HepG2 (cell line): ENCODE measurements around the gene ARMC5. TPM values are rescaled to one million over a fixed set of nuclear protein-coding genes. Genes with fewer than 3 reads are reported as not detected.
"Not testable (repeated sequence)": the region's sequence is repeated elsewhere in the genome, so short reads cannot be mapped to it uniquely, and the experiment has no call there.

Experiments used
- ATAC-seq: fragments of 200-7000 bp; cut with Tn5 transposase; 3 replicates; pipeline ENCODE4 v1.9.1; 2020; ENCODE audit warnings: mild to moderate bottlenecking, moderate library complexity
- BruUV-seq: library from RNA; stranded (reverse); fragments of 400-500 nt; replicated peaks from 2 replicates; lab custom pipeline; 2021; lab: Mats Ljungman, UMichigan
- CTCF ChIA-PET: fragments of 300-600 bp; formaldehyde crosslinking; extraction: SDS; loops from one replicate; lab custom pipeline; 2021; ENCODE audit warnings: low total read pairs, inconsistent platforms, low intra/inter-chr PET ratio; lab: Yijun Ruan, JAX
- POLR2A ChIA-PET: fragments of 350-600 bp; sonication (Branson Sonifier 250); formaldehyde crosslinking; loops from one replicate; lab custom pipeline; 2020; ENCODE audit warnings: antibody characterized with exemption, inconsistent platforms; lab: Yijun Ruan, JAX
- DNase-seq: peaks from one replicate; pipeline ENCODE4 v3.0.0-alpha.2; 2015; ENCODE audit warnings: low spot score
- FAIRE-seq: peaks from 3 replicates; lab custom pipeline; 2011; peaks lifted over from hg19 to GRCh38; lab: Jason Lieb, UNC
- H2AFZ ChIP-seq: one replicate; pipeline ENCODE4 v1.6.1; 2011; ENCODE audit warnings: low read length, inconsistent platforms
- H3K27ac ChIP-seq: fragments of 300-600 bp; 3 replicates; pipeline ENCODE4 v1.8.0; 2011; ENCODE audit warnings: mixed run types, mild to moderate bottlenecking, mixed read lengths, low read length, inconsistent platforms; ENCODE audit not compliant: insufficient read depth; ENCODE audit errors: extremely low read length
- H3K27me3 ChIP-seq, 2 experiments: fragments of 200-600 bp in 1 of 2; 2 replicates in 1 of 2; 3 replicates in 1 of 2; pipeline versions ENCODE4 v1.6.0 to v1.8.0; 2011; ENCODE audit warnings: low read length in 2 of 2, mild to moderate bottlenecking in 2 of 2, moderate library complexity in 2 of 2, inconsistent platforms in 1 of 2; ENCODE audit not compliant: insufficient read depth in 2 of 2, control insufficient read depth in 1 of 2
- H3K36me3 ChIP-seq, 2 experiments: fragments of 200-600 bp in 1 of 2; replicated peaks in 1 of 2; 2 replicates in 1 of 2; 3 replicates in 1 of 2; pipeline versions ENCODE4 v1.5.1 to v1.8.0; 2011; ENCODE audit warnings: low read length in 2 of 2, inconsistent platforms in 1 of 2; ENCODE audit not compliant: insufficient read depth in 2 of 2, control insufficient read depth in 1 of 2
- H3K4me1 ChIP-seq: 2 replicates; pipeline ENCODE4 v1.5.1; 2012; ENCODE audit warnings: low read length, inconsistent platforms; ENCODE audit not compliant: insufficient read depth
- H3K4me2 ChIP-seq: 2 replicates; pipeline ENCODE4 v1.6.0; 2011; ENCODE audit warnings: low read depth, low read length, inconsistent platforms
- H3K4me3 ChIP-seq, 3 experiments: fragments of 200-600 bp in 1 of 3; sonication (generic), shearing (Covaris generic) in 1 of 3; replicated peaks in 1 of 3; 2 replicates each; pipeline ENCODE4 v1.5.1; 2011 to 2016; ENCODE audit warnings: low read length in 3 of 3, inconsistent platforms in 2 of 3, low read depth in 2 of 3, mild to moderate bottlenecking in 2 of 3, control low read depth in 1 of 3, mixed read lengths in 1 of 3; ENCODE audit not compliant: insufficient read depth in 1 of 3
- H3K79me2 ChIP-seq: one replicate; pipeline ENCODE4 v1.6.1; 2011; ENCODE audit warnings: low read length, inconsistent platforms; ENCODE audit not compliant: insufficient read depth
- H3K9ac ChIP-seq: 2 replicates; pipeline ENCODE4 v1.6.0; 2011; ENCODE audit warnings: mild to moderate bottlenecking, low read depth, low read length, inconsistent platforms; ENCODE audit not compliant: insufficient read depth
- H3K9me3 ChIP-seq: 2 replicates; pipeline ENCODE4 v1.5.1; 2012; ENCODE audit warnings: mild to moderate bottlenecking, low read length
- H4K20me1 ChIP-seq: 2 replicates; pipeline ENCODE4 v1.6.0; 2011; ENCODE audit warnings: inconsistent platforms, mild to moderate bottlenecking, low read length, moderate library complexity; ENCODE audit not compliant: insufficient read depth
- PCBP1 ChIP-seq: fragments of 200-400 bp; formaldehyde crosslinking; IDR thresholded peaks from 2 replicates; pipeline ENCODE4 v1.6.1; 2017; ENCODE audit warnings: mild to moderate bottlenecking, low read depth, low read length, borderline replicate concordance
- SNAPC5 ChIP-seq: sonication (generic); formaldehyde crosslinking; IDR thresholded peaks from 2 replicates; pipeline ENCODE4 v1.8.1; 2023; ENCODE audit warnings: mild to moderate bottlenecking, missing genetic modification reagents, borderline replicate concordance
- SYNCRIP ChIP-seq: fragments of 200-400 bp; formaldehyde crosslinking; IDR thresholded peaks from 2 replicates; pipeline ENCODE4 v1.6.1; 2018; ENCODE audit warnings: mild to moderate bottlenecking, low read depth, low read length; ENCODE audit not compliant: insufficient read depth
- TERF1 ChIP-seq: sonication (generic); formaldehyde crosslinking; IDR thresholded peaks from 2 replicates; pipeline ENCODE4 v1.8.0; 2022; ENCODE audit warnings: mild to moderate bottlenecking, missing genetic modification reagents, moderate library complexity
- TRIM22 ChIP-seq: fragments of 450-650 bp; IDR thresholded peaks from 2 replicates; pipeline ENCODE4 v1.6.1; 2017
- ZNF30 ChIP-seq: sonication (generic); formaldehyde crosslinking; IDR thresholded peaks from 2 replicates; pipeline ENCODE4 v1.5.0; 2020; ENCODE audit warnings: mild to moderate bottlenecking, missing genetic modification reagents
- ZNF547 ChIP-seq: sonication (generic); formaldehyde crosslinking; IDR thresholded peaks from 2 replicates; pipeline ENCODE4 v1.5.1; 2020; ENCODE audit warnings: mild to moderate bottlenecking, missing genetic modification reagents
- WGBS: methylation state at CpG from one replicate; pipeline ENCODE4 v1.1.6; 2017; ENCODE audit warnings: low lambda C conversion rate; 5-methylcytosine and 5-hydroxymethylcytosine counted together
- in situ Hi-C: cut with HindIII; loops from 2 replicates; pipeline ENCODE4 v1.10.0; 2017; ENCODE audit warnings: low pct_unique_long_range_greater_than_20kb; ENCODE audit not compliant: extremely low pct_ligation_motif_present
- intact Hi-C: fragments of 100-400 bp; cut with micrococcal nuclease; formaldehyde crosslinking; loops from one replicate; pipeline ENCODE4 v1.10.0; 2022; ENCODE audit not compliant: unreplicated experiment
- polyA plus RNA-seq, 8 experiments: library from polyadenylated mRNA; depleted of rRNA in 3 of 8; stranded (reverse) in 7 of 8; unstranded in 1 of 8; fragments of >200 nt; fragmentation: Illumina TruSeq in 4 of 8; extraction: Trizol in 4 of 8; gene quantifications; 2 replicates each; pipeline versions ENCODE4 v1.2.1 to v1.2.3, GENCODE V29; 2011 to 2016; ENCODE audit warnings: low read depth in 4 of 8, missing spikeins in 1 of 8, mixed read lengths in 1 of 8; ENCODE audit not compliant: insufficient read depth in 1 of 8
- total RNA-seq, 5 experiments: library from RNA; depleted of rRNA; stranded (reverse); fragments of >200 nt; fragmentation: Illumina TruSeq; extraction: Trizol; gene quantifications; 2 replicates each; pipeline ENCODE4 v1.2.3, GENCODE V29; 2016; ENCODE audit warnings: low read depth in 1 of 5

The ARMC5 gene
- total and polyA plus RNA-seq, 2 of the 13 experiments (the other 11 are each of a cell fraction or from before 2014, with no cell fraction given) = 10.8 to 22.3 TPM

GRCh38 chr16:31436221-31437045 lies 22.9 kb upstream of the ARMC5 start:
- Histone ChIP-seq H4K20me1 (no peaks in the 10 kb centered on the region), H3K4me3 (no peak overlapping the region), H3K27ac (no peak overlapping the region), H3K4me1 (no peaks in the 10 kb centered on the region; the same call in 1 of the 2 replicates), H3K79me2 (no peaks in the 10 kb centered on the region), H3K4me2 (no peak overlapping the region), H3K27me3 (peaks cover 1 to 19% of the 10 kb centered on the region in 2 experiments; a peak in 2 of 5 replicates), H2AFZ (no peak overlapping the region), H3K9me3 (no peaks in the 10 kb centered on the region), H3K36me3 (no peaks in the 10 kb centered on the region), H3K9ac (no peak overlapping the region)
- intact Hi-C loops (no loop called here), in situ Hi-C loops (loop anchor here (25.0 kb wide), 1 partner anchor 224 kb away; the partner anchor contains the start of genes PYCARD, PYDC1 and TRIM72)
- no TSS peak for BruUV-seq
- WGBS = 56% methylated on average over 17 of the region's 44 CpGs
- ChIA-PET CTCF (no interaction called here), POLR2A (no interaction called here)
- ATAC-seq (peak; percentile 28), DNase-seq (no peak), FAIRE-seq (no peak)
- TF ChIP-seq SNAPC5 = no peak
- 0 out of 2 replicates have a peak, but pooled peaks have one; percentile 32 for TF ChIP-seq ZNF30 (CRISPR knock-in tag)

- no peaks in the 10 kb centered on the region for H3K36me3 ChIP-seq
- no peak overlapping the region for H3K4me3 ChIP-seq
- no peak overlapping the region for H3K4me2 ChIP-seq
- H3K79me2 ChIP-seq = no peaks in the 10 kb centered on the region
- H3K27me3 ChIP-seq = peaks cover 1 to 19% of the 10 kb centered on the region in 2 experiments; a peak in 2 of 5 replicates
- H3K4me1 ChIP-seq = peaks cover 6% of the 10 kb centered on the region; the same call in 1 of the 2 replicates
- no peak overlapping the region for H3K9ac ChIP-seq
- no peak for TF ChIP-seq ZNF547
- no peak for TF ChIP-seq SYNCRIP
- no peak for TF ChIP-seq TRIM22
- TF ChIP-seq TERF1 (CRISPR knock-in tag) = no peak
- no peak for TF ChIP-seq PCBP1
- TF ChIP-seq, all 625 proteins: peak for 0
- ATAC-seq (no peak), DNase-seq (no peak), FAIRE-seq (no peak)
- intact Hi-C loops (no loop called here), in situ Hi-C loops (loop anchor here (25.0 kb wide), 1 partner anchor 226 kb away; the partner anchor contains the start of genes PYCARD, PYDC1 and TRIM72)
- 19% methylated on average over 2 of the region's 2 CpGs for WGBS
- ChIA-PET CTCF (no interaction called here), POLR2A (no interaction called here)
- no TSS peak for BruUV-seq
- no peaks in the 10 kb centered on the region for H3K9me3 ChIP-seq
- H3K27ac ChIP-seq = no peak overlapping the region
- no peaks in the 10 kb centered on the region for H4K20me1 ChIP-seq
- H2AFZ ChIP-seq = no peak overlapping the region
Measured at GRCh38 chr16:31438414-31438813, 20.9 kb upstream of the ARMC5 start.

- H3K9me3 ChIP-seq, BruUV-seq, intact Hi-C loops, CTCF ChIA-PET, H3K4me2 ChIP-seq, H2AFZ ChIP-seq, POLR2A ChIA-PET, ATAC-seq, H3K27ac ChIP-seq, H3K9ac ChIP-seq, H3K4me1 ChIP-seq, H3K36me3 ChIP-seq, H3K4me3 ChIP-seq, DNase-seq, FAIRE-seq, H3K79me2 ChIP-seq, H4K20me1 ChIP-seq: not testable (repeated sequence)
- peaks cover 1 to 19% of the 10 kb centered on the region in 2 experiments; a peak in 2 of 5 replicates for H3K27me3 ChIP-seq
- in situ Hi-C loops = loop anchor here (25.0 kb wide), 1 partner anchor 227 kb away; the partner anchor contains the start of genes PYCARD, PYDC1 and TRIM72
- WGBS = 3% methylated on average over 4 of the region's 4 CpGs
Measured at GRCh38 chr16:31439023-31439422, 20.3 kb upstream of the ARMC5 start.
